SU-DHL-6 (cell line): ENCODE data around the gene TTBK1.
"Not testable (repeated sequence)": the region's sequence is repeated elsewhere in the genome, so short reads cannot be mapped to it uniquely, and the experiment has no call there.

Source experiments
- CTCF ChIP-seq: fragments of 200-600 bp; sonication (generic); IDR thresholded peaks from one replicate; pipeline ENCODE4 v1.5.1; 2017; ENCODE audit warnings: antibody characterized with exemption, mild to moderate bottlenecking, low read length, moderate library complexity; ENCODE audit not compliant: insufficient read depth, poor library complexity, severe bottlenecking
- EZH2phosphoT487 ChIP-seq: fragments of 200-600 bp; sonication (generic), shearing (Covaris generic); conservative IDR thresholded peaks from 2 replicates; pipeline ENCODE4 v1.6.1; 2018; ENCODE audit warnings: mild to moderate bottlenecking, antibody characterized with exemption, low read length, moderate library complexity, mixed read lengths

DNA sequence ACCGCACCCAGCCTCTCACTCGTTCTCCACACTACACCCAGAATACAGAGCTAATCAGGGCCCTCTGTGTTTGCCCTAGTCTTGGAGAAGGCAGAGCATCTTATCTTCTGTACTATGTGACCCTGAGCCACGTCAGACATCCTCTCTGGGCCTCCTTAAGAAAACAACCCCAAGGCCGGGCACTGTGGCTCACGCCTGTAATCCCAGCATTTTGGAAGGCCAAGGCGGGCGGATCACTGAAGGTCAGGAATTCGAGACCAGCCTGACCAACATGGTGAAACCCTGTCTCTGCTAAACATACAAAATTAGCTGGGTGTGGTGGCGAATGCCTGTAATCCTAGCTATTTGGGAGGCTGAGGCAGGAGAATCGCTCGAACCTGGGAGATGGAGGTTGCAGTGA is 59.7 kb downstream of the TTBK1 start:
- not testable (repeated sequence) for TF ChIP-seq CTCF, EZH2phosphoT487
